Transverse colon (tissue), 4 donors: ENCODE measurements around the gene COMMD3. TPM values are rescaled to one million over a fixed set of nuclear protein-coding genes. Genes with fewer than 3 reads are reported as not detected.

Source experiments
- DNase-seq: peaks from one replicate; pipeline ENCODE4 v3.0.0-alpha.2; 2019
- H3K27ac ChIP-seq, 4 donors: fragments of 200-600 bp; sonication (generic); 2 replicates each; pipeline ENCODE4 v1.5.1; 2016 to 2018; ENCODE audit warnings: inconsistent platforms in 4 of 4
- H3K27me3 ChIP-seq: fragments of 200-600 bp; sonication (generic); 2 replicates; pipeline ENCODE4 v1.5.1; 2017; ENCODE audit warnings: inconsistent platforms
- H3K36me3 ChIP-seq, 4 donors: fragments of 200-600 bp; sonication (generic); 2 replicates each; pipeline ENCODE4 v1.5.1; 2017 to 2019; ENCODE audit warnings: inconsistent platforms in 4 of 4
- H3K4me1 ChIP-seq, 4 donors: fragments of 200-600 bp; sonication (generic); 2 replicates each; pipeline ENCODE4 v1.5.1; 2017 to 2020; ENCODE audit warnings: inconsistent platforms in 4 of 4
- H3K4me3 ChIP-seq, 4 donors: fragments of 200-600 bp; sonication (generic); 1 replicate in 1 of 4; 2 replicates in 3 of 4; pipeline versions ENCODE4 v1.5.1 to v1.6.1; 2017 to 2019; ENCODE audit warnings: inconsistent platforms in 4 of 4
- H3K9me3 ChIP-seq, 2 donors: fragments of 200-600 bp; sonication (generic); 2 replicates each; pipeline ENCODE4 v1.5.1; 2017 to 2019; ENCODE audit warnings: inconsistent platforms in 2 of 2
- EP300 ChIP-seq: sonication (generic); formaldehyde crosslinking; IDR thresholded peaks from one replicate; pipeline ENCODE4 v1.6.1; 2017; ENCODE audit warnings: antibody characterized with exemption, low read depth
- POLR2A ChIP-seq: fragments of 450-650 bp; IDR thresholded peaks from one replicate; pipeline ENCODE4 v1.6.1; 2016; ENCODE audit warnings: antibody characterized with exemption, mild to moderate bottlenecking, moderate library complexity
- POLR2AphosphoS5 ChIP-seq, 3 donors: sonication (generic); formaldehyde crosslinking; IDR thresholded peaks; one replicate each; pipeline ENCODE4 v1.6.1; 2016; ENCODE audit warnings: antibody characterized with exemption in 3 of 3
- WGBS, 2 donors: methylation state at CpG; one replicate each; pipeline ENCODE4 v1.1.5; 2018; ENCODE audit warnings: low coverage in 1 of 2; 5-methylcytosine and 5-hydroxymethylcytosine counted together
- in situ Hi-C, 4 donors: fragments of 200-750 bp; cut with MboI; loops; one replicate each; pipeline versions ENCODE4 v1.15.0 to v1.15.1; 2017; ENCODE audit warnings: low sequenced_read_pairs in 3 of 4, low pct_ligation_motif_present in 1 of 4, low pct_unique_long_range_greater_than_20kb in 1 of 4
- intact Hi-C: fragments of 100-400 bp; cut with DNase I; formaldehyde crosslinking; loops from one replicate; pipeline ENCODE4 v1.15.1; 2023; ENCODE audit warnings: low total_unique reads
- total RNA-seq, 4 donors: library from RNA; depleted of rRNA; stranded (reverse); fragments of >200 nt; gene quantifications; one replicate each; pipeline ENCODE4 v1.1.0, GENCODE V29; 2016
- TF ChIP-seq, protein P1 (sequence below), 5 experiments: fragments of 200-600 bp in 3 of 5; fragments of 450-650 bp in 2 of 5; sonication (generic) in 3 of 5; IDR thresholded peaks; 1 replicate in 2 of 5; 2 replicates in 3 of 5; pipeline ENCODE4 v1.5.1; 2016 to 2017; ENCODE audit warnings: antibody characterized with exemption in 5 of 5, inconsistent platforms in 3 of 5, mild to moderate bottlenecking in 2 of 5, moderate library complexity in 1 of 5

Gene COMMD3
- total RNA-seq, 4 donors from 2014 or later: 3.0 to 35.1 (median 18.3) TPM

DNA sequence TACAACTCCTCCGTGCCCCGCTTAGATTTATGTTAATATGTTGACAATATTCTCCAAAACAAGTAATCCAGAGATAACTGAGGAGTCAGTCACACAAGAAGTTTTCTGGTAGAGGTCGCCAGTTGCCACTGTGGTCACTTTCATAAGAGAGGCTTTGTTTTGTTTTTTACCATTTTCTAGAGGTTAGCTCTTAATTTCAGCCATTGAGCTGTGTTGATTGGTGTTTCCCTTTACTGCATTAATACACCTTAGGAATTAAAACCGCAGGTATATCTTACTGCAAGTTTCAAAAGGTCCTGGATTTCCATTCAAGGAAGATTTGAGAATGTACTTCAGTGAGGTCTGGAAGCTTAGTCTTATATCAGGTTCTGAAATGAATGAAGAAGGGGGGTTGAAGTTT is 8.2 kb downstream of the COMMD3 start:
- WGBS, 2 donors: 61 to 76% methylated on average over 4 of the region's 4 CpGs
- Histone ChIP-seq H3K4me1 (peaks cover 11 to 49% (median 25%) of the 10 kb centered on the region in 4 donors), H3K27ac (peak overlapping the region in 1 of 4 donors; percentile 83), H3K4me3 (peak overlapping the region in 1 of 4 donors; percentile 52), H3K36me3 (peaks cover 0 to 11% (median 4%) of the 10 kb centered on the region in 4 donors), H3K27me3 (peaks cover 31% of the 10 kb centered on the region), H3K9me3 (no peaks in the 10 kb centered on the region)
- TF ChIP-seq POLR2AphosphoS5 (IDR thresholded peaks at IDR 0.05) (no peak), POLR2A (no peak), EP300 (no peak)
- TF ChIP-seq, protein P1, sequence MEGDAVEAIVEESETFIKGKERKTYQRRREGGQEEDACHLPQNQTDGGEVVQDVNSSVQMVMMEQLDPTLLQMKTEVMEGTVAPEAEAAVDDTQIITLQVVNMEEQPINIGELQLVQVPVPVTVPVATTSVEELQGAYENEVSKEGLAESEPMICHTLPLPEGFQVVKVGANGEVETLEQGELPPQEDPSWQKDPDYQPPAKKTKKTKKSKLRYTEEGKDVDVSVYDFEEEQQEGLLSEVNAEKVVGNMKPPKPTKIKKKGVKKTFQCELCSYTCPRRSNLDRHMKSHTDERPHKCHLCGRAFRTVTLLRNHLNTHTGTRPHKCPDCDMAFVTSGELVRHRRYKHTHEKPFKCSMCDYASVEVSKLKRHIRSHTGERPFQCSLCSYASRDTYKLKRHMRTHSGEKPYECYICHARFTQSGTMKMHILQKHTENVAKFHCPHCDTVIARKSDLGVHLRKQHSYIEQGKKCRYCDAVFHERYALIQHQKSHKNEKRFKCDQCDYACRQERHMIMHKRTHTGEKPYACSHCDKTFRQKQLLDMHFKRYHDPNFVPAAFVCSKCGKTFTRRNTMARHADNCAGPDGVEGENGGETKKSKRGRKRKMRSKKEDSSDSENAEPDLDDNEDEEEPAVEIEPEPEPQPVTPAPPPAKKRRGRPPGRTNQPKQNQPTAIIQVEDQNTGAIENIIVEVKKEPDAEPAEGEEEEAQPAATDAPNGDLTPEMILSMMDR (IDR thresholded peaks at IDR 0.05): no peak
- intact Hi-C loops: loop anchor here (5.0 kb wide), 1 partner anchor 322 kb away; the partner anchor contains the start of gene DNAJC1
- DNase-seq: no peak
- in situ Hi-C loops: loop anchor here in 2 of 4 donors (10.0 to 25.0 kb wide), 3 partner anchors 312 to 812 kb away; partner anchors contain the start of gene DNAJC1 (in 2 of the 2)

DNA sequence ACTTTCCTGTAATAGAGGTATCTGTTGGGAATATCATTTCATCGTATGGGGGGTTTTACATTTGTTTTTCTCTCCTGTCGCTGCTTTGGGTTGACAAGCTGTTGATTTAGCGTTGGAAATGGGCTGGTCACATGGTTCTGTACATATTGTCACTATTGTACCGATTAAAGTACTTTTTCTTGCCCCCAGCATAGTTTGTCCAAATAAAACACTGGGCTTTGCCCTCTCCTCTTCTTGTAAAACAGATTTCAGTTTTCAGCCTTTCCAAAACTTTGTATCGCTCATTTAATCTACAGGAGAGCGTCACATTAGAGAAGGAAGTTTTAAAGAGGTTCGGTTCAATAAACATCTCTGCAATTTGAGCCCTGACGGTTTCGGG is 8.7 kb downstream of the COMMD3 start:
- H3K4me3 ChIP-seq: peak overlapping the region; percentile 44 to 83 (median 54)
- H3K36me3 ChIP-seq: peaks cover 0 to 16% (median 7%) of the 10 kb centered on the region in 4 donors
- WGBS, 2 donors: 0 to 5% methylated on average over 5 to 9 of the region's 9 CpGs
- peak overlapping the region; percentile 76 to 84 (median 81) for H3K27ac ChIP-seq
- TF ChIP-seq POLR2AphosphoS5 (IDR thresholded peaks at IDR 0.05) (no peak), POLR2A (no peak), EP300 (no peak)
- TF ChIP-seq, protein P1 (IDR thresholded peaks at IDR 0.05): no peak
- intact Hi-C loops (loop anchor here (5.0 kb wide), 1 partner anchor 323 kb away; the partner anchor contains the start of gene DNAJC1), in situ Hi-C loops (loop anchor here in 2 of 4 donors (10.0 to 25.0 kb wide), 3 partner anchors 313 to 813 kb away; partner anchors contain the start of gene DNAJC1 (in 2 of the 2))
- no peak for DNase-seq
- no peaks in the 10 kb centered on the region for H3K9me3 ChIP-seq
- H3K27me3 ChIP-seq: peaks cover 31% of the 10 kb centered on the region
- H3K4me1 ChIP-seq: peaks cover 11 to 45% (median 23%) of the 10 kb centered on the region in 4 donors

DNA sequence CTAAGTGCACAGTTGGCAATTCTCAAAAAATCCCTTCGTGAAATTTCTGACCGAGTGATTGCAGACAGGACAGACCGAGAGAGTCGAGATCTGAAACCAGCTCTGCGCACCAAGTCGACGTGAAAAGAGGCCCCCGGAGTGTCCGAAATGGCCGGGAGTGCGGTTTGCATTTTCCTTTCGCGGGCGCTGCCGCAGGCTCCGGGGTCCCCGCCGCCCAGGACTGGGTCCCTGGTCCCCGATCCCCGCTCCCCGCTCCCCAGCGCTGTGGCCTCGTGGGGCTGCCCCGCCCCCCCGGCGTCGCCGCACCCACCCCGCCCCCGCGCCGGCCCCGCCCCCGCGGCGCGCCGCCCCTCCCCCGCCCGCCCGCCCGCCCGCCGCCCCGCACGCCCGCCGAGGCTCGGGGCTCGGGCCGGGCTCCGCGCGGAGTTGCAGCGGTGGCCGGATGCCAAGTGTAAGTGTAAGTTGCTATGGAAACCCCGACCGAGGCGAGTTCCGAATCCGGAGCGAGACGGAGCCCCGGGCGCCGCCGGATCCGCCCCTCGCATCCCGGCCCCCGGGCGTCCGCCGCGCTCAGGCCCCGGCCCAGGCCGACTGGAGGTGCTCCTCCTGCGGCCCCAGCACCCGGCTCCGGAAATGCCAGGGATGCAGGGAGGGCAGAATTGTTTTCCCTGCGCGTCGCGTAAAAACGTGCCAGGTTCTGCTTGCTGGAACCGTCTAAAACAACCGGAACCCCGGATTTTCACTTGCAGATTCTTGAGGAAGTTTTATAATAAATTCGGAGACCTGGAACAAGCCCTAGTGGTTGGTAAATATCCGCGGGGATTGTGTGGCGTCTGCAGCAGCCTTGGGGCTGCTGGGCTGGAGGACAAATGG is 9.3 kb downstream of the COMMD3 start:
- in situ Hi-C loops (loop anchor here in 1 of 4 donors (10.0 kb wide), 1 partner anchor 321 kb away; the partner anchor contains the start of gene DNAJC1), intact Hi-C loops (no loop called here)
- TF ChIP-seq EP300: no peak
- peak; percentile 12 for TF ChIP-seq POLR2A
- TF ChIP-seq, protein P1 (IDR thresholded peaks at IDR 0.05): no peak
- TF ChIP-seq POLR2AphosphoS5 (IDR thresholded peaks at IDR 0.05): peak in 1 of 3 donors; percentile 7
- H3K36me3 ChIP-seq: peaks cover 0 to 18% (median 9%) of the 10 kb centered on the region in 4 donors
- H3K4me1 ChIP-seq: peaks cover 11 to 41% (median 22%) of the 10 kb centered on the region in 4 donors
- H3K27ac ChIP-seq: peak overlapping the region; percentile 76 to 84 (median 81)
- DNase-seq: peak; percentile 79
- 2 to 7% methylated on average over 3 to 53 of the region's 92 CpGs for WGBS, 2 donors
- H3K27me3 ChIP-seq: peaks cover 31% of the 10 kb centered on the region
- no peaks in the 10 kb centered on the region for H3K9me3 ChIP-seq
- peak overlapping the region; percentile 44 to 83 (median 54) for H3K4me3 ChIP-seq
